Adrenal gland (tissue), 5 donors: ENCODE results near the gene BLMH.

Experiments
- CTCF ChIP-seq, 6 experiments: fragments of 450-650 bp in 4 of 6; fragments of 200-600 bp in 2 of 6; sonication (generic) in 1 of 6; IDR thresholded peaks; 1 replicate in 5 of 6; 2 replicates in 1 of 6; pipeline versions ENCODE4 v1.5.1 to v1.8.0; 2016 to 2021; ENCODE audit warnings: antibody characterized with exemption in 6 of 6, mild to moderate bottlenecking in 2 of 6, moderate library complexity in 1 of 6
- POLR2A ChIP-seq, 2 donors: fragments of 450-650 bp; IDR thresholded peaks; one replicate each; pipeline ENCODE4 v1.6.1; 2017; ENCODE audit warnings: antibody characterized with exemption in 2 of 2, mild to moderate bottlenecking in 2 of 2, moderate library complexity in 1 of 2
- donor health status: DM: no; HTN: no; CAD: no.

- TF ChIP-seq CTCF (IDR thresholded peaks at IDR 0.05), result no peak
- TF ChIP-seq POLR2A (IDR thresholded peaks at IDR 0.05), result no peak
These were observed 1.7 kb downstream of the BLMH start for GRCh38 chr17:30290077-30290476.
